ENCODE measurements around the gene DOCK4.

The DOCK4 gene

DNA sequence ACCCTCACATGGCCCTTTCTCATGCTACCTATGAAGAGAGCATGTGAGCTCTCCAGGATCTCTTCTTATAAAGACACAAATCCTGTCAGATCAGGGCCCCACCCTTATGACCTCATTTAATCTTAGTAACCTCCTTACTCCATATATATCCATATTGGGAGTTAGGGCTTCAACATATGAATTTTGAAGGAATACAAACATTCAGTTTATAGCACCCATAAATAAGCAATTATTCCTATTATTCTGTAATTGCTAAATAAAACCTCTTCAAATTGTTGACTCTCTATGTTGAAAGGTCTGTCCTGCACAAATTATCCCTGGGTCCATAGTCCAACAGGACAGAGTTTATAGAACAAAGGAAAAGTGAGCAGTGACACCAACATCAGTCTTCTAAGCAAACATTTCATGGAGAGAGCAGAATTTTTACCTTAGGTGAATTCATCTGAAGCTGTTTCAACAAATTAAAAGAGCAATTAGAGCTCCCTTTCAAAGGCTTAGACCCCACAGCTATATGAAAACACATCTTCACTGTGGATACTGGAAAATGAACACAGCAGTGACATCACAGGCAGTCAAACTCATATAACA is 12.2 kb downstream of the DOCK4 start:
- H2AK5ac ChIP-seq (ENCODE audit: low read length, severe bottlenecking), result no peak overlapping the region
- peak overlapping the region; percentile 29 for H2BK15ac ChIP-seq (ENCODE audit: low read depth, poor library complexity, severe bottlenecking)
- no peak overlapping the region for H3K4me3 ChIP-seq (ENCODE audit: insufficient read depth in 1 of 2, low read depth in 1 of 2, low read length in 2 of 2)
- H3K27me3 ChIP-seq (ENCODE audit: control insufficient read depth in 1 of 2, insufficient read depth in 1 of 2, low read length in 2 of 2), result no peaks in the 10 kb centered on the region
- no peak overlapping the region for H3K4ac ChIP-seq (ENCODE audit: low read depth in 1 of 2, low read length in 2 of 2)
- H4K91ac ChIP-seq (ENCODE audit: low read length), result no peak overlapping the region
- H3K36me3 ChIP-seq (ENCODE audit: control insufficient read depth in 1 of 2, insufficient read depth in 2 of 2, low read depth in 1 of 2, low read length in 2 of 2), result no peaks in the 10 kb centered on the region
- no peak overlapping the region for H2BK12ac ChIP-seq (ENCODE audit: low read length in 2 of 2)
- H2BK5ac ChIP-seq (ENCODE audit: low read depth, low read length, poor library complexity, severe bottlenecking), result no peak overlapping the region
- H3K18ac ChIP-seq (ENCODE audit: low read depth in 1 of 2, low read length in 2 of 2), result no peak overlapping the region
- no peak overlapping the region for H3K14ac ChIP-seq (ENCODE audit: low read length in 2 of 2)
- peaks cover 10% of the 10 kb centered on the region for H3K4me1 ChIP-seq (ENCODE audit: control insufficient read depth, insufficient read depth, low read depth, low read length)
- H2AFZ ChIP-seq (ENCODE audit: low read depth, low read length), result no peak overlapping the region
- H3K9ac ChIP-seq (ENCODE audit: low read length), result no peak overlapping the region
- DNase-seq, result no peak
- H3K27ac ChIP-seq (ENCODE audit: low read length, poor library complexity, severe bottlenecking), result no peak overlapping the region
- H3K79me1 ChIP-seq (replicated peaks; ENCODE audit: low read length, poor library complexity, severe bottlenecking), result peaks cover 9% of the 10 kb centered on the region
- no peak overlapping the region for H4K8ac ChIP-seq (ENCODE audit: low read length)
- H2BK120ac ChIP-seq (ENCODE audit: low read depth, low read length), result no peak overlapping the region
- no peak overlapping the region for H3K4me2 ChIP-seq (ENCODE audit: low read length, poor library complexity, severe bottlenecking)
- no peaks in the 10 kb centered on the region for H3K9me3 ChIP-seq (ENCODE audit: control insufficient read depth, low read length)
- no peak overlapping the region for H3K23ac ChIP-seq (ENCODE audit: low read length in 2 of 2)

DNA sequence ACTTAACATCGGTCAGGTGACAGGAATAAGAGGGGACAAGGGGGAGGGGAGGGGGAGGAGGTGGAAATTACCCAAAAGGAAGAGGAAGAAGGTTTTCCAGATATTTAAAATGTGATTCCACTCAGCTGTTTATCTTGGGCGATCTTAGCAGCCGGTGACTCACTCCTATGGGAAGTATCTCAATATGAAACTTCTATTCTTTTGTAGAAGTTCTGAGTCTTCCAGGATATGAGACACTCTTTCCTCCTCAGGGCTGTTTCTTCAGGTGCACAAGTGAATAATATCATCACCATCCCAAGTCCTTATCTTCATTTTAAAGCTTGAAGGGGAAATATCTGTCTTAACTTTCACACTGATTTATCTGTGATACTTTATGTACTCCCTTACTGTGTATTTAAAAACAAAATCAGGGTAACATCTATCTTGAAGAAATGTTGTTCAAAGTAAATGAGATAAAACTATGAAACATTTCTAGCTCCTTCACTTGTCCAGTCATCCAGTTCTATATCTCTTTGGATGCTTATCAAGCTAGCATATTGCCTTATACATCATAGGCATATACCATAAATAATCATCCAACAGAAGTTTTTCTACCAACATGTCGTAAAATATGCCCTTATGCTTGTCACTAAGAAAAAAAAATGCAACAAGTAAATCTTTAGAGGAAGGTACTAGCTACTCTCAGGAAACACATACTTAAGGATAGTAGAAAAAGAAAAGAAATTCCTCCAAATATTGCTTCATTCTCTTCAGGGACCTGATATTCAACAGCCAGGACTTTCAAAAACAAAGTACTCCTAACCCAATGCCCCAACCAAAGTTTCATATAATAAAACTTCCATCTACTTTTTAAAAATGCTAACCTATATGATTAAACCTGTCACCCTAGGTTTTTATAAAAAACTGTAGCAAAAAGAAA is 13.7 kb downstream of the DOCK4 start:
- WGBS, result 29% methylated on average over 1 of the region's 4 CpGs
- Histone ChIP-seq H3K36me3 (ENCODE audit: control insufficient read depth in 1 of 2, insufficient read depth in 2 of 2, low read depth in 1 of 2, low read length in 2 of 2) (no peaks in the 10 kb centered on the region), H3K9me3 (ENCODE audit: control insufficient read depth, low read length) (no peaks in the 10 kb centered on the region), H2BK120ac (ENCODE audit: low read depth, low read length) (no peak overlapping the region), H2BK15ac (ENCODE audit: low read depth, poor library complexity, severe bottlenecking) (no peak overlapping the region), H2AK5ac (ENCODE audit: low read length, severe bottlenecking) (no peak overlapping the region), H3K79me1 (replicated peaks; ENCODE audit: low read length, poor library complexity, severe bottlenecking) (peaks cover 8% of the 10 kb centered on the region), H3K23ac (ENCODE audit: low read length in 2 of 2) (no peak overlapping the region), H3K4me3 (ENCODE audit: insufficient read depth in 1 of 2, low read depth in 1 of 2, low read length in 2 of 2) (no peak overlapping the region), H3K27me3 (ENCODE audit: control insufficient read depth in 1 of 2, insufficient read depth in 1 of 2, low read length in 2 of 2) (no peaks in the 10 kb centered on the region), H3K18ac (ENCODE audit: low read depth in 1 of 2, low read length in 2 of 2) (no peak overlapping the region), H2AFZ (ENCODE audit: low read depth, low read length) (no peak overlapping the region), H3K14ac (ENCODE audit: low read length in 2 of 2) (no peak overlapping the region), H3K4ac (ENCODE audit: low read depth in 1 of 2, low read length in 2 of 2) (no peak overlapping the region), H3K27ac (ENCODE audit: low read length, poor library complexity, severe bottlenecking) (peak overlapping the region; percentile 23), H4K8ac (ENCODE audit: low read length) (no peak overlapping the region), H4K91ac (ENCODE audit: low read length) (no peak overlapping the region), H2BK5ac (ENCODE audit: low read depth, low read length, poor library complexity, severe bottlenecking) (no peak overlapping the region), H3K4me1 (ENCODE audit: control insufficient read depth, insufficient read depth, low read depth, low read length) (peaks cover 10% of the 10 kb centered on the region), H3K4me2 (ENCODE audit: low read length, poor library complexity, severe bottlenecking) (no peak overlapping the region), H2BK12ac (ENCODE audit: low read length in 2 of 2) (no peak overlapping the region), H3K9ac (ENCODE audit: low read length) (no peak overlapping the region)
- DNase-seq, result peak; percentile 71

GRCh38 chr7:112190120-112190519 is 16.1 kb downstream of the DOCK4 start:
- no peak overlapping the region for H3K4me2 ChIP-seq (ENCODE audit: low read length, poor library complexity, severe bottlenecking)
- no peak overlapping the region for H4K8ac ChIP-seq (ENCODE audit: low read length)
- WGBS, result 92% methylated on average over 2 of the region's 2 CpGs
- H3K23ac ChIP-seq (ENCODE audit: low read length in 2 of 2), result peak overlapping the region in 1 of 2 experiments; percentile 63
- no peak overlapping the region for H3K27ac ChIP-seq (ENCODE audit: low read length, poor library complexity, severe bottlenecking)
- H2BK15ac ChIP-seq (ENCODE audit: low read depth, poor library complexity, severe bottlenecking), result no peak overlapping the region
- H2BK12ac ChIP-seq (ENCODE audit: low read length in 2 of 2), result peak overlapping the region; percentile 31 to 75
- peak overlapping the region; percentile 58 for H2AFZ ChIP-seq (ENCODE audit: low read depth, low read length)
- H2BK5ac ChIP-seq (ENCODE audit: low read depth, low read length, poor library complexity, severe bottlenecking), result no peak overlapping the region
- H3K27me3 ChIP-seq (ENCODE audit: control insufficient read depth in 1 of 2, insufficient read depth in 1 of 2, low read length in 2 of 2), result no peaks in the 10 kb centered on the region
- no peak for DNase-seq
- no peak overlapping the region for H3K9ac ChIP-seq (ENCODE audit: low read length)
- peak overlapping the region; percentile 72 for H2AK5ac ChIP-seq (ENCODE audit: low read length, severe bottlenecking)
- H3K36me3 ChIP-seq (ENCODE audit: control insufficient read depth in 1 of 2, insufficient read depth in 2 of 2, low read depth in 1 of 2, low read length in 2 of 2), result no peaks in the 10 kb centered on the region
- no peak overlapping the region for H3K4me3 ChIP-seq (ENCODE audit: insufficient read depth in 1 of 2, low read depth in 1 of 2, low read length in 2 of 2)
- no peak overlapping the region for H2BK120ac ChIP-seq (ENCODE audit: low read depth, low read length)
- H4K91ac ChIP-seq (ENCODE audit: low read length), result no peak overlapping the region
- H3K14ac ChIP-seq (ENCODE audit: low read length in 2 of 2), result peak overlapping the region in 1 of 2 experiments; percentile 66
- peak overlapping the region in 1 of 2 experiments; percentile 45 for H3K4ac ChIP-seq (ENCODE audit: low read depth in 1 of 2, low read length in 2 of 2)
- peak overlapping the region in 1 of 2 experiments; percentile 49 for H3K18ac ChIP-seq (ENCODE audit: low read depth in 1 of 2, low read length in 2 of 2)
- H3K4me1 ChIP-seq (ENCODE audit: control insufficient read depth, insufficient read depth, low read depth, low read length), result peaks cover 13% of the 10 kb centered on the region
- H3K79me1 ChIP-seq (replicated peaks; ENCODE audit: low read length, poor library complexity, severe bottlenecking), result peaks cover 13% of the 10 kb centered on the region
- H3K9me3 ChIP-seq (ENCODE audit: control insufficient read depth, low read length), result no peaks in the 10 kb centered on the region

- H3K36me3 ChIP-seq (ENCODE audit: control insufficient read depth in 1 of 2, insufficient read depth in 2 of 2, low read depth in 1 of 2, low read length in 2 of 2), result no peaks in the 10 kb centered on the region
- no peak overlapping the region for H2AFZ ChIP-seq (ENCODE audit: low read depth, low read length)
- H3K4me3 ChIP-seq (ENCODE audit: insufficient read depth in 1 of 2, low read depth in 1 of 2, low read length in 2 of 2), result no peak overlapping the region
- no peak overlapping the region for H3K4me2 ChIP-seq (ENCODE audit: low read length, poor library complexity, severe bottlenecking)
- H3K4ac ChIP-seq (ENCODE audit: low read depth in 1 of 2, low read length in 2 of 2), result no peak overlapping the region
- no peak overlapping the region for H3K9ac ChIP-seq (ENCODE audit: low read length)
- H3K23ac ChIP-seq (ENCODE audit: low read length in 2 of 2), result no peak overlapping the region
- no peak overlapping the region for H3K18ac ChIP-seq (ENCODE audit: low read depth in 1 of 2, low read length in 2 of 2)
- WGBS, result 51% methylated on average over 4 of the region's 5 CpGs
- H3K27me3 ChIP-seq (ENCODE audit: control insufficient read depth in 1 of 2, insufficient read depth in 1 of 2, low read length in 2 of 2), result no peaks in the 10 kb centered on the region
- H2BK12ac ChIP-seq (ENCODE audit: low read length in 2 of 2), result no peak overlapping the region
- no peak overlapping the region for H4K8ac ChIP-seq (ENCODE audit: low read length)
- H2BK5ac ChIP-seq (ENCODE audit: low read depth, low read length, poor library complexity, severe bottlenecking), result no peak overlapping the region
- H4K91ac ChIP-seq (ENCODE audit: low read length), result no peak overlapping the region
- no peak overlapping the region for H3K14ac ChIP-seq (ENCODE audit: low read length in 2 of 2)
- H2AK5ac ChIP-seq (ENCODE audit: low read length, severe bottlenecking), result no peak overlapping the region
- peaks cover 15% of the 10 kb centered on the region for H3K4me1 ChIP-seq (ENCODE audit: control insufficient read depth, insufficient read depth, low read depth, low read length)
- H3K27ac ChIP-seq (ENCODE audit: low read length, poor library complexity, severe bottlenecking), result no peak overlapping the region
- no peak for DNase-seq
- peaks cover 15% of the 10 kb centered on the region for H3K79me1 ChIP-seq (replicated peaks; ENCODE audit: low read length, poor library complexity, severe bottlenecking)
- no peak overlapping the region for H2BK120ac ChIP-seq (ENCODE audit: low read depth, low read length)
- no peak overlapping the region for H2BK15ac ChIP-seq (ENCODE audit: low read depth, poor library complexity, severe bottlenecking)
- no peaks in the 10 kb centered on the region for H3K9me3 ChIP-seq (ENCODE audit: control insufficient read depth, low read length)
Observed at GRCh38 chr7:112189691-112190090, 16.5 kb downstream of the DOCK4 start.
